Forelimb muscle (tissue), 1 donor: ENCODE data around the gene PLET1. TPM values are rescaled to one million over a fixed set of nuclear protein-coding genes. Genes with fewer than 3 reads are reported as not detected.

Experiments used
- DNase-seq: peaks from one replicate; pipeline ENCODE4 v3.0.0-alpha.2; 2013; ENCODE audit warnings: low read depth
- polyA plus RNA-seq: library from polyadenylated mRNA; unstranded; fragments of 120-200 nt; gene quantifications from one replicate; pipeline ENCODE4 v1.2.1, GENCODE V29; 2013; ENCODE audit not compliant: insufficient read length

The PLET1 gene
- polyA plus RNA-seq, 1 donor, result not detected

DNA sequence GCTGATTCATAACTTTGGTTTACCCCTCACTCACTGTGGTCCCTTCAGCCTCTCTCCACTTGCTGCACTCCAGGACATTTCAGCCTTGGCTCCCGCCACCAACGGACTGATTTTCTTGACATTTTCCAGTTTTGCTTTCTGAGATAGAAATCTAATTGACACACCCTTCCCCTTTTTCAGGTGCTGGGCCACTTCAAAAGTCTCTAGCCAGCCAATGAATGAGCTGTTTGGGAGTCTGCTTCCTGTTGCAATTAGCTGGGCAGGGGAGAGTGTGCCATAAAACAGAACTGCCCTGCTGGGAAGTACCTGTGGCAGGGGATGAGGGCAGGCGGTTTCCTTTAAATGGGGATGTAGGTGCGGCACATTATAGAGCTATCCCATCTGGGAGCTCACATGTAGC is 21.1 kb upstream of the PLET1 start:
- no peak for DNase-seq

DNA sequence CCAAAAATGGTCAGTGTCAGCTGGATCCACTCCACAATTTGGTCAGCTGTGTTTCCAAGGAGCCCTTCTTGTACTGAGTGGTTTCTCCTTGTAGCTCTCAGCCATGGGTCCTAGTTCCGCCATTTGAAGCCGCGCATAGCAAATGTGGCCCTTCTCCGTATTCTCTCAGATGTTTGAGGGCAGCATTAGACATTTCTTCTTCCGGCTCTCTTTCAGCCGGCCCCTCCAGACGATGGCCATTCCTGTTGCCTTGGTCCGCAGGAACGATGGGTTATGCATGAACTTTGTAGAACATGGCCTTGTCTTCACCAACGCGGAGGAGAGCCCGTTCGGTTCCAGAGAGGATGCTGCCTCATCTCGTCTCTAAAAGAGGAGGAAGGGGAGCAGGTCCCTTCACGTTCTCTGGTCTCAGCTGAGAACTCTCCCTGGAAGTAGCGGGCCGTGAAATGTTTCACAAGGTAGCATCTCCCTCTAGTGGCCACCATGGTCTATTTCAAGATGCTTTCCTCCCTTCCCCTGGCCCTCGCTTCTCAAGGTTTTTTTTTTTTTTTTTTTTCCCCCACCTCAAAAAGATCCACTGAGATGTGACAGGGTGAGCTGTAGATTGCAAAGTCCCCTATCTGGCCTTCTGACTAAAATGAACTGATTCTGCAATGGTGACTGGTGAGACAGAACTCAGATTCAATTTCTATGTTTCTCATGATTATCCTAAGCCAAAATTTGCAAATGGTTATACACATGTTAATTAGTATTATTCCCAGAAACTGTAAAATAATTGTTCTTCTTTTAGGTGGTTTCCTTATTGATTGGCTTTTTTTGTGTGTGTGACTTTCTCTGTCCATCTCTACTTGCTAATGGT is 19.8 kb upstream of the PLET1 start:
- peak; percentile 62 for DNase-seq

DNA sequence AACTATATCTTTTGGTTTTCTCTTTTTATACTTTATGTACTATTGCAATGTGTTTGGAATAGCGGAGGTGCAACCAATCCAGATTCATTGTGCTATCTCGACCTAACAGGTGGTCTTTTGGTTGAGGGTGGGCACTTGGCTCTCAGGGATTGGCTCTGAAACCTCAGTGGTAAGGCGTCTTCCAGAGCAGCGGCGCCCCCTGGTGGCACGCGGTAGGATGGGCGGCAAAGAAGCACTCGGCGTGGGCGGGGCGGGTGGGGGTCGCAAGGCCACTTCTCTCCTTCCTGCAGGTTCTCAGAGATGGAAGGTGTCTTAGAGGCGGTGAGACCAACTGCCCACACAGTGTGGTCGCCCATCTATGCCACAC is 19.2 kb upstream of the PLET1 start:
- no peak for DNase-seq

DNA sequence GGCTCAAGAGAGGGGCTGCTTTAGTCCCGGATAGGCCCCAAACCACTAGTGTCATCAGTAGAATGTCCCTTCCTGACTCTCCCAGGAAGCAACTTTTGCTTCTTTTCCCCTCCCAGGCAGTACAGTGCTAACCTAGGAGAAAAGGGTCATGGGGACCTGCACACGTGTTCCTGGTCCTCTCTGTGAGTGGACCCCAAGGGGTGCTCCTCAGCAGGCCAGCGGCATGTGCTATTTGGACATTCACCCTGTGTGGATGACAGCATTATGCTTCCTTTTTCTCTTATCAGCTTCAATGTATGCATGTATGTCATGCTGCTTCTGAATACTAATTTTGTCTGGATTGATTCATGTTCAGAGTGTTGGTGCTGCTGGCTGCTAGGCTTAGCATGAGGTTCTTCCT is 18.1 kb upstream of the PLET1 start:
- DNase-seq, result no peak

DNA sequence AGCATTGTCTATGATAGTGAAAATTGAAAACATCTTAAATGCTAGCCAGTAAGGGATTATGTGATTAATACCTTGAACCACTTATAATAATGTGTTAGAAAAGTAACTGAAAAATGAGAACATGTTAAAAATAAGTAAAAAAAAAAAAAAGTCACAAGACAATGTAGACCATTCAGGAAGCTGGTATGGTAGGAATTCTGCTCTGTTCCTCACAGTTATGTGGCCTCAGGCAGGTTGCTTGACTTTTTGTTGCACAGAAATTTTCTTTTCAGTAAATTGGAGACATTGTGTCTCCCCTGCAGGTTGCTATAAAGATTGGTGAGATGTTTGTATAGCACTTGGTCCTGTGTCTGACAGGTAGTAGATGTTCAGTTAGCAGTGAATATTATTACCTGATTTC is 17.3 kb upstream of the PLET1 start:
- DNase-seq, result no peak

DNA sequence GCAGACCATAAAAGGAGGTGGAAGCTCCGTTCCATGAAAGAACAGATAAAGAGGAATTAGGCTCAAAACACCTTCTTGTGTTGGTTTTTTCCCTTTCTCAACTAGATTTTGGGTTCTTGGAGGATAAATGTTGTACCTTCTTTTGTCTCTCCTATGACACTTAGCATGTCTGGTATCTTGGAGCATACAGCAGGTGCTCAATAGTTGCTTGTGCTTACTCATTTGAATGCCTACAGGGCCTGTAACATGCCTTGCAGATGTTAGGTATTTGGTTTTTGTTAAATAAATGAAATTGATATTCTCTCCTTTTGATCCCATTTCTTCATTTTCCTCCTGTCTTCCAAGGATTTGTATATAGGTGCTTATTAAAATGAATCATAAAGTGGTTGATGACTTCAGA is 16.4 kb upstream of the PLET1 start:
- no peak for DNase-seq

DNA sequence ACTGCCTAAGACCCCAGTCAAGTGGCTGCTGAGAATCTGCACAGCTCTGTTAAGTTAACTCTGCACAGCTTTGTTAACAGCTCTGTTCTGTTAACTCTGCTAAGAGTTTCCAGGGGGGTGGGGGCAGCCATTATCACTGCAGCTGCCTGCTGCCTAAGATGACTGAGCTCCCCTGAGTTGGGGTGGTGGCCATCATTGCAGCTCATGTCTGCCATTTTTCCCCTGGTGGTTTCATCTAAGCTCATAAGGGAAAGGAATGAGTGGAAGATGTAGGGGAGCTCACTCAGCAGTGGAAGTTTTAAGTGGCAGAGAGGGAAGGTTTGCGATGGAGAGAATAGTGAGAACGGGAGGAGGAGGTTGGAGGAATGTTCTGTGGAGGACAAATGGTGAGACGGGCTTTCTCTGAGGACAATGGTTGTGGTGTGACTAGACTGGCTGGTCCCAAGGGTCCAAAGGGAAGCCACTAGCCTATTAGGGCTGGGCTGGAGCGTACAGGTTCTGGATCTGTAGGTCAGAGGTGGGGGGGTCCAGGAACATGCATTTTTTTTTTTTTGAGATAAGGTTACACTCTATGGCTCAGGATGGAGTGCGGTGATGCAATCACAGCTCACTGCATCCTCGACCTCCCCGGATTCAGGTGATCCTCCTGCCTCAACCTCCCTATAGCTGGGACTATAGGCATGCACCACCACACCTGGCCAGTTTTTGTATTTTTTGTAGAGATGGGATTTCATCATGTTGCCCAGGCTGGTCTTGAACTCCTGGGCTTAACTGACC is 13.5 kb upstream of the PLET1 start:
- no peak for DNase-seq

DNA sequence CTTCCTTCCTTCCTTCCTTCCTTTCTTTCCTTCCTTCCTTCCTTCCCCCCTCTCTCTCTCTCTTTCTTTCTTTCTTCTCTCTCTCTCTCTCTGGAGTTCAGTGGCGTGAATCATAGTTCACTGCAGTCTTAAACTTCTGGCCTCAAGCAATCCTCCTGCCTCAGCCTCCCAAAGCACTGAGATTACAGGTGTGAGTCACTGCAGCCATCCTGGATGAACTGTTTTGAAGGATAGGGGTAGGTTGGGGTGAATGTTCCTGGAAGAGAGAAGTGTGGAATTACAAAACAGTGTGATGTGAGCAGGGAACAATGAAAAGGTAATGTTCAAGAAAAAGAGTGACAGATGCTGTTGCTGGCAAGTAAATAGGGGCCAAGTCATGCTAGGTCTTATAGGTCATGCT is 12.4 kb upstream of the PLET1 start:
- DNase-seq, result no peak

DNA sequence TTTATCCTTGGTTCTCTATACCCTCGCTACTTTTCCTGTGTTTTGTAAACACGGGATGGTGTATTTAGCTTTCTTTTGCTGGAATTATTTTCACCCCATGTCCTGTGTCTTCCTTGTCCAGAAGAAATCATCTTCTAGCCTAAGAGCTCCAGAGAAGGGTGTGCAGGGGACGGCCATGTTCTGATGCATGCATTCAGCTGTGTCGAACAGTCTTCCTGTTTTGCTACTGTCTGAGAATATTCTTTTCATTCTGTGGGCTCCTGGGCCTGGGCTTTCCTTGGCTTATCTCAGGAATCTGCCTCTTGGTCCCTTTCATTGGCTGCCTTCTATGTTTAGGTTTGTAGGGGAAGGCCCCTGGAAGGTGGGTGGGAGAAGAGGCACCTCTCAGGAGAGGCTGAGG is 10.6 kb upstream of the PLET1 start:
- DNase-seq, result no peak

DNA sequence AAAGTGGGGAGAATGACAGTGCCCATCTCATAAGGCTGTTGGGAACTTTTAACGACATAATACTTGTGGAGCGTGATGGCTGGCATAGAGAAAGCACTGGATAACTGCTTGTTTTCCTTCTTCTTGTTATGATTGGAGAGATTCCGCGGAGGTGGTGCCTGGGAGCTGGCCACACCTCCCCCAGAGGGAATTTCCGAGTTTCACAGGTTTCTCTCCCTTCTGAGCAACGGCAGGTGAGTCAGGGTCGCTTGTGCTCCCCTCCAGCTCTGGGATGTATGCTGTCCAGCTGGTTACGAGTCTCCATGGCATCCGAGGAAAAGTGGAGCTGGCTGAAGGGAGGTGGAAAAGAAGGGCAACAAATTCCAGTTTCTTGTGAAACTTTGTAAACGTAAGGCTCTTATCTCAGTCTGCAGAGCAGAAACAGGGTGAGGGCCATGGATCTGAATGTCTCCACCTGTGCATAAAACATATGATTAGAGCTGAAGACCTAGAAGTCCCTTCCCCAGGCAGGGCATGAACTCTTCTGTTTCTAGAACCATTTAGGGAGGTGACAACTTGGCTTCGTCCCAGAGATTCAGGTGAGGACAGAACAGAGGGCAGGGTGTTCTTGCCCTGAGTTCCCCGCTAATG is 10.0 kb upstream of the PLET1 start:
- DNase-seq, result no peak

DNA sequence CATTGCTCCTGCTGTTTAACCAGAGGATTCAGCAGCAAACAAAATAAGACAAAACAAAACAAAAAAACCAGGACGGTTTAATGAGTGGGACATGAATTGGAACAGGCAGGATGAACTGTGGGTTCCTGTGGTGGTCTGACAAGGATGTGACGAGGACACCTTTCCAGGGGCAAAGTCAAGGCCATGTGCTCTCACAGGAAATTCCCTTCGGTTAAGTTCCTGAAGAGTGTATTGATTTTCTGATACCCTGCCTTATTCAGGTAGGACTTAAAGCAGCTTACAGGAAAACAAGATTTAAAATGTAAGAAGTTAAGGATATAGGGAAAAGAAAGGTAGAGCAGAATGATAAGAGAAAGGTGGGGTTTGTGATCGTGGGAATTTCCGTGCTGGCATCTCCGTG is 8.5 kb upstream of the PLET1 start:
- no peak for DNase-seq

DNA sequence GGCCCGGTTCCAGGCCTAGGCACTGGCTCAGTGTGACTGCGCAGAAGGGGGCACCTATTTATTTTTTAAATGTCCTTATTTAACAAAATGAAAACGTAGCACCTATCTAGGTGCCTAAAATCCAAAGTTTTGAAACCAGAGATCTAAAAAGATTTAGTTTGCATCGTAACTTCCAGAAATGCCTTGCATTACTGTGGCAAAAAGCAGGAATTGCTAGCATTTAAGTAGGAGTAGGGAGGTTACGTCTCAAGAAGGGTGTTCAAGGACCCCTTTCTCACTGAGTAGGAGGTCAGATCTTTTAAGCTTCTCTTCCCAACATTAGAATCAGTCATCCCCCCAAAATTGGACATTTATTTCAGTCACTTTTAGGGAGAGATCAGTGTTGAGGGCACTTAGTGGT is 7.7 kb upstream of the PLET1 start:
- DNase-seq, result no peak

DNA sequence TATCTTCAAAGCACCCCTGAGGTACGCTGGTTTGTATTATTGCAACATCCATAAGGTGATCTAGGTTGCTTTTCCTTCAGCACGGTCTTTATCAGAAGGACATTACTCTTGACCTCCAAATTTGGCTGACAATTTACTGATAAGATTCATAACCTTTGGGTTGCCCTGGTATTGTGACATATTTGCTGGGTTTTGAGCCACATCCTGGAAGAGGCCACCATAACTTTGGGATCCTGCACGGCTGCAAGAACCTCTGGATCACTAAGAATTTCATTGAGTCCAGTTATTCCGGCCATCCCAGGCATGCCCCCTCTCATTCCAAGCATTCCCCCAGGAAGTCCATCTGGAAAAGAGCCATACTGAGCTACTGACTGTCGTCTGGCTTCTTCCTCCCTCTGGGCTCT is 6.5 kb upstream of the PLET1 start:
- DNase-seq, result no peak

DNA sequence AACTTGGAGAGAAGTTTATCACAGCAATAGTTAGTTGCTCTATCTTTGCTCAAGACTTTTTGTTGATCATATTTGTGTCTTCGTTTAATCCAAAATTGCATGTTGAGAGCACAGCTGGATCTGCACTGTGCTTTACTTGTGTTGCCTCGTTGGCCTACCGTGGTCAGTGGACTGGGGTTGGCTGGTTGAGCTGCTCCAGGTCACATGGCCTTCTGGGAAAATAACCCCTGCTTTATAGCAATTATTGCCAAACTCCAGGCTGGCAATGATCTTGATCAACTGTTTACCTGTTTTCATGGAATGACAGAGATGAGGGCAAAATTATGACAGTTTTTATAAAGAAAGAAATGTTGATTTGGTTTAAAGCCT is 5.7 kb upstream of the PLET1 start:
- DNase-seq, result no peak

DNA sequence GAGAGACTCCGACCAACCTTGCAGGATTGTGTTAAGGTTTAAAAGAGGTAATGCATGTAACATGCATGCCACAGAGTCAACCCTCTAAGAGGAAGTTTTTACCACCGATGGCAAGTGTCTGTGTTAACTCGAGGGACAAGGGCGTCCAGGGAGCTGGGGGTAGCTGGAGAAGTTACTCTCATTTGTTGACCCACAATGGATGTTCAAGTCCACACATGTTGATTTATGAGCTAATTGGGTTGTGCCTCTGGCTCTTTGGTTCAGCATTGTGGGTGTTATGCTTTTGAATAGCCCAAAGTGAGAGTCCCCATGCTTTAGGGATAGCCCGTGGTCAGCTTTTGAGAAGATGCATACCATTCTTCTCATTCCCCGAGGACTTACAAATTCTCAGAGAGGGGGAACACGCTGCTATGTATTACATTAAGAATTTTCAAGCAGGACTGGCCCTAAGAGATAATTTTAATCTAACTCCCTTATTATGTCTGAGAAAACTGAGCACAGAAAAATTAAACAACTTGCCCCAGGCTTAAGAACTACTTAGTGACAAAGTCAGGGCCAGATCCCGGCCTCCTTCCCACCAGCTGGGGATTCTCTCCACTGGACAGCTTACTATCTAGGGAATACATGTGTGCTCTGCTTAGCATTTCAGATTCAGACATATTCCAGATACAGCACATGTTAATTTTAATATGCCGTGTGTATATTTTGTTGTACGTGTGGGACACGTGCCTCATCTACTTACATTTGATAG is 5.2 kb upstream of the PLET1 start:
- no peak for DNase-seq

DNA sequence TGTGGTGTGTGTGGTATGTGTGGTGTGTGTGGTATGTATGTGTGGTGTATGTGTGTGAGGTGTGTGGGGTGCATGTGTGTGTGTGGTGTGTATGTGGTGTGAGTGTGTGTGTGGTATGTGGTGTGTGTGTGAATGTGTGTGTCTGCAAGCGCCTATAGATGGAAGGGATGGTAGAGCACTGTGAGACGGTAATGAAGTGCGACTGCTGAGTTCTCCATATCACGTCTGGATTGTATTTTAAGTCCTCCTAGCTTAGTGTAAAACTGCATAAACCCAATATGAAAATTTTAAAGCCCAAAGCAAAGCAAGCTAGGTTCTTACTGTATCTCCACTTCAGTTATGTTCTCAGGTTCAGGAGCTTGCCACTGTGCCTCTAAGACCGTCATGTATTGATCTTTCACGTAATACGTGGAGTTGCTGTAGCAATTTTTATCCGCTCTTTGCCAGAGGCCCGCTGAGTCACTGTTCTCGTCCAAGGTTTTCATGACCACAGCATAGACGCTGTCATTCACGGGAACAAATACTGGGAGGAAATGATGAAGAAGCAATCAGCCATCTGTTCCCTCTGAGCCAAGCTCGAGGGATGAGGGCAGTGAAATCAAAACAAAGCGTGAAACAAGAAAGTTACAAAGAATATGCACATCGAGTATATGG is 5.5 kb downstream of the PLET1 start:
- DNase-seq, result no peak

DNA sequence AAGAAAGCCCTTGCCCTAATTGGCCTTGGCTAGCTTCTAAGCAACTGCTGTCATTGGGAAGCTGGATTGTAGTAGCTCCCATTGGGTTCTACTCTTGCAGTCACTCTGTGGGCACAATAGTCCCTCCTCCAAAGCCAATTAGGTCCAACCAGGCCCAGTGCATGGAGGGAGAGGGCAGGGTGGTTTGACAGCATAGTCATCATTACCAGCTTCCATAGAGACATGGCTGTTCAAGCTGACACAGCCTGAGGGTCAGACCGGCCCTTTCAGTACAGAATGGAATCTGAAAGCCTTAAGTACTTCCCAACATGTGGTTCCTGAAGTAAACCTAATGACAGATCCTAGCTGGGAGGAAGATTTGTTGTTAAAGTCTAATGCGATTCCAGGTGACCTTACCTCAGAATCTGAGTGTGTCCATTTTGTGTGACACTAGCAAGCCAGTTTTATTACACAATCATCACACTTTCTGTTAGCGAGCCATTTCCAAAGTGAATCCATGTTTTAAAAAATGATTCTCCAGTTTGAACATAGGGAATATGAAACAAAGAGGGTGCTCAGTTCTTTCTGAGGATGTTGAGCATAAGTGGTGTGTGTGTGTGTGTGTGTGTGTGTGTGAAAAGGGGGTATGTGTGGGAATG is 6.9 kb downstream of the PLET1 start:
- no peak for DNase-seq

DNA sequence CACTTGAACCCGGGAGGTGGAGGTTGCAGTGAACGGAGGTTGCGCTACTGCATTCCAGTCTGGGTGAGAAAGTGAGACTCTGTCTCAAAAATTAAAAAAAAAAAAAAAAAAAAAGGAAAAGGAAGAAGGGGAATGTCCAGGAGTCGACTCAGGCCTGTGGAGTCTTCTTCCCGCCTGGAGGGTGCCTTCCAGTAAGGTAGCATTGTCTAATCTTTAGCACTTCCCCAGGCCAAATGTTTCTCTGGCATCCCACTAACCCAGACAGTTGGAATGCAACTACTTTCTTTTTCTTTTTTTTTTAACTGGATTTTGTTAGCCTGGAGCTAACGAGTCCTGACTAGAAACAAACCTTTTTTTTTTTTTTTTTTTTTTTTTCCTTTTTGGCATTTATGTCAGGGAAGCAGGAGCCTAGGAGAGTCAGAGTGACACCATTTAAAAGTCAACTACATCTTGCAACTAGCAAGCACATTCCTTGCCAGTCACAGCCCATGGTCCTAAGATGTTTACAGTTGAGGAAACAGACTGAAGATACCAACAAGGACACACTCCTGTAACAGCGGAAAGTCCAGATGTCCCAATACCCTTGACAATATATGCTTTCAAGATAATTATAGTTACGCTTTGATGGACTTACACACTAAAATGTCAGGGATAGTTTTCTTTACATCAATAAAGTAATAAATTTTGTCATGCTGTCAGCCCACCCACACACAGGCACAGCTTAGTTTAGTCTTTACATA is 10.6 kb downstream of the PLET1 start:
- DNase-seq, result no peak

DNA sequence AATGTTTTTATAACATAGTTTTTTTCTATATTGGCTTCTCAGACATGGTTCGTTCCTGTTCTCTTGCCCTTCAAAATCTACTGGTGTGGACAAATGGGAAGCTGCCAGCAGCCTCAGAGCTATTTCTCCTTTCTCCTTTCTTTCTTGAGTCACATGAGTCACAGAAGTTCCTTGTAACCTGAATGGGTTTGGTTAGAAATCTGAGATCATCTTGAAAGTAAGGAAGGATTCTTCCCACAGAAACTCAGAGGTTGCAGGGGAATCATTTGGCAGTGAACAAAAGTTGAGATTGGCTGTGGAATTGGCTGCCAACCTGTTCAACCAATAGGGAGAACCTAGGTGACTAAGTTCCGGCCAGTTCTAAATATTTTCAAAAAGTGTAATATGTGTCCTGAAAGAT is 12.5 kb downstream of the PLET1 start:
- no peak for DNase-seq

DNA sequence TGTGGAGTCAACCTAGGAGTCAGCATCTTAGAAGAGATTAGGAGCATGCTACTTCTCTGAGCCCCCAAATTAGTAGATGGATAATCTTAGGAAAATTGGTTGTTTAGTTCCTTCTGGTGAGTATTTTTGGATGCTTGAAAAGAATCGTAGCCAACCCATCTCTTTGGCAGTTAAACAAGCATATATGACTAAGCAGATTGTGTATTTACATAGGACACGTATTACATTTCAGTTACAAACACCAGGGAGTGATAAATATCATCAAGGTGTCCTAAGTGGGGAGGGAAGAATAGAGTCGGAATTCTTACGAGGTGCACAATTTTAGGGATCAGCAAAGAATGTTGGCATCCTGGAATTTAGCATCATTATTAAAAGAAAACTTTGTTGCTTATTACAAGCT is 13.5 kb downstream of the PLET1 start:
- DNase-seq, result no peak
